ENCODE measurements around the gene SMAGP.
"Not testable (repeated sequence)": the region's sequence is repeated elsewhere in the genome, so short reads cannot be mapped to it uniquely, and the experiment has no call there.

Gene SMAGP

DNA sequence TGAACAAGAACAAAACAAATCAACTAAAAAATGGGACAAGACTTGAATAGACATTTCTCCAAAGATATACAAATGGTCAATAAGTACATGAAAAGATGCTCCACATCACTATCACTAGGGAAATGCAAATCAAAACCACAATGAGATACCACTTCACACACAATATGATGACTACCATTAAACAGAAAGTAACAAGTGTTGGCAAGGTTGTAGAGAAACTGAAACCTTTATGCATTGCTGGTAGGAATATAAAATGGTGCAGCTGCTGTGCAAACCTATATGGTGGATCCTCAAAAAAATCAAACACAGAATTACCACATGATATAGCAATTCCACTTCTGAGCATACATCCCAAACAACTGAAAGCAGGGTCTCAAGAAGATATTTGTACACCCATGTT is 5.2 kb downstream of the SMAGP start:
- DNase-seq (ENCODE audit: low read depth in 2 of 2, low spot score in 1 of 2): no peak

DNA sequence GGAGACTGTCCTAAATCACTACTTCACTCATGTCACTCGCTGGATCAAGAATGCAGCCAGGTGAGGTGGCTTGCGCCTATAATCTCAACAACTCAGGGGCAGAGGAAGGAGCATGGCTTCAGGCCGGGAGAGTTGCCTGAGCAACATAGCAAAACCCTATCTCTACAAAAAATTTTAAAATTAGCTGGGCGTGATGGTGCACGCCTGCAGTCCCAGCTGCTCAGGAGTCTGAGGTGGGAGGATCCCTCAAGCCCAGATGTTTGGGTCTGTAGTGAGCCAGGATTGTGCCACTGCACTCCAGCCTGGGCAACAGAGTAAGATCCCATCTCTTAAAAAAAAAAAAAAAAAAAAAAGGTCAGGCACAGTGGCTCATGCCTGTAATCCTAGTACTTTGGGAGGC is 5.9 kb downstream of the SMAGP start:
- no peak for DNase-seq (ENCODE audit: low read depth in 2 of 2, low spot score in 1 of 2)

DNA sequence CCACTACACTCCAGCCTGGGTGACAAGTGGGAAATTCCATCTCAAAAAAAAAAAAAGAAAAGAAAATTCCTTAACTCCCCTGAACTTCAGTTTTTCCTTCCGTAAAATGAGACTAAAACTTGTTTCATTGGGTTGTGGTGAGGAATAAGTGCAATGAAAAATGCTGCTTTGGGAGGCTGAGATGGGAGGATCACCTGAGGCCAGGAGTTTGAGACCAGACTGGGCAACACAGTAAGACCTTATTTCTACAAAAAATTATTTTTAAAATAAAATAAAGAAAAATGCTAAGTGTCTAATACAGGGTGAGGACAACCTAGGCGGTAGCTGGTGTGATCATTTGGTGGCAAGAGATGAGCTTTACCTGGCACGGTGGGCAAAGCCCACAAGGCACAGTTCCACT is 6.9 kb downstream of the SMAGP start:
- no peak for DNase-seq (ENCODE audit: low read depth in 2 of 2, low spot score in 1 of 2)

DNA sequence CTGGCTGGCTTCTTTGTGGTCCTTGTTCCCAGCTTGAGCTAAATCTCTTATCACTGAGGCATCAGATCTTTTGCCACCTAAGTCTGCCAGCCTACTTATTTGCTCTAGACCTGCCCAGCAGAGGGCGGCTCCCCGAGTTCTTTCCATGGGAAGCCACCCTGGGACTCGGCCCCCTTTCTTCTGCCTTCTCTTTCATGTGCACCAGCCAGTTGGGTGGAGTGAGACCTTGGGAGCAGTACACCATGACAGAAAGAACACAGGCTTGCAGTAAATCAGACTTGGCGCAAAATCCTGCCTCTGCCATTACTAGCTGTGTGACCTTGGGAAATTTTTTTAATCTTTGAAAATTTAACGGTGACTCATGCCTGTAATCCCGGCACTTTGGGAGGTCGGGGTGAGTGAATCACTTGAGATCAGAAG is 7.4 kb downstream of the SMAGP start:
- no peak for DNase-seq (ENCODE audit: low read depth in 2 of 2, low spot score in 1 of 2)

DNA sequence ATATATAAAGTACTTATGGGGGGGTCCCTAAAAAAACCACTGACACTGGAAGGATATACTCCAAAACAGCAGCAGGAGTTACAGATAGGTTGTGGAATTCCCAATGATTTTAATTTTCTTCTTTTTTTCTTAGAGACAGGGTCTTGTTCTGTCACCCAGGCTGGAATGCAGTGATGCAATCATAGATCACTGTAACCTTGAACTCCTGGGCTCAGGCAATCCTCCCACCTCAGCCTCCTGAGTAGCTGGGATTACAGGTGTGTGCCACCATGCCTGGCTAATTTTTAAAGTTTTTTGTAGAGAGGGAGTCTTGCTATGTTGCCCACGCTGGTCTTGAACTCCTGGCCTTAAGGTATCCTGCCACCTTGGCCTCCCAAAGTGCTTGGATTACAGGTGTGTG is 10.6 kb downstream of the SMAGP start:
- DNase-seq (ENCODE audit: low read depth in 2 of 2, low spot score in 1 of 2): not testable (repeated sequence)

DNA sequence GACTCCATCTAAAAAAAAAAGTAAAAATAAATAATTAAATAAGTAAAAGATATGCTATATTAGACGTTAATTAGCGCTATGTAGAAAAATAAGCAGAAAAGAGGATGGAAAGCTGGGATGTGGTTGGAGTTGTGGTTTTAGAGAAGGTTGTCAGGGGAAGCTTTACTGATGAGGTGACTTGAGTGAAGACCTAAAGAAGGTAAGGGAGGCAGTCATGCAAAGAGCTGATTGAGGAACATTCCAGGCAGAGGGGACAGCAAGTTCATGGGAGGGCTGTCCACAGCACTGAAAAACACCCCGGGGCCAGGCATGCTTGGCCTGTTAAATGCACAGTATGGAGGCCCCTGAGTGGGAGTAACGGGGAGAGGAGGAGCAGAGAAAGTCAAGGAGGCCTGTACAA is 15.7 kb downstream of the SMAGP start:
- DNase-seq (ENCODE audit: low read depth in 2 of 2, low spot score in 1 of 2): no peak

DNA sequence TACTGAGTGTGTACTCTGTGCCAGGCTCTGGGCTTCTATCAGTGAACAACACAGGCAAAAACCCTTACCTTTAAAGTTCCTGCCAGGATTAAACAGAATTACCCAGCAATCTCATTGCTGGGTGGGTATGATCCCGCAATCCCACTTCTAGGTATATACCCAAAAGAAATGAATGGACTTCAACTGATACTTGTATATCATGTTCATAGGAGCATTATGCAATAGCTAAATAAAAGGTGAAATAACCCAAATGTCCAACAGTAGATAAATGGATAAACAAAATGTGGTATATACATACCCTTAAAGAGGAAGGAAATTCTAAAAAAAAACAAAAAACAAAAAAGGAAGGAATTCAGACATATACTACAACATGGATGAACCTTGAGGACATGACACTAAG is 16.9 kb downstream of the SMAGP start:
- DNase-seq (ENCODE audit: low read depth in 2 of 2, low spot score in 1 of 2): no peak

DNA sequence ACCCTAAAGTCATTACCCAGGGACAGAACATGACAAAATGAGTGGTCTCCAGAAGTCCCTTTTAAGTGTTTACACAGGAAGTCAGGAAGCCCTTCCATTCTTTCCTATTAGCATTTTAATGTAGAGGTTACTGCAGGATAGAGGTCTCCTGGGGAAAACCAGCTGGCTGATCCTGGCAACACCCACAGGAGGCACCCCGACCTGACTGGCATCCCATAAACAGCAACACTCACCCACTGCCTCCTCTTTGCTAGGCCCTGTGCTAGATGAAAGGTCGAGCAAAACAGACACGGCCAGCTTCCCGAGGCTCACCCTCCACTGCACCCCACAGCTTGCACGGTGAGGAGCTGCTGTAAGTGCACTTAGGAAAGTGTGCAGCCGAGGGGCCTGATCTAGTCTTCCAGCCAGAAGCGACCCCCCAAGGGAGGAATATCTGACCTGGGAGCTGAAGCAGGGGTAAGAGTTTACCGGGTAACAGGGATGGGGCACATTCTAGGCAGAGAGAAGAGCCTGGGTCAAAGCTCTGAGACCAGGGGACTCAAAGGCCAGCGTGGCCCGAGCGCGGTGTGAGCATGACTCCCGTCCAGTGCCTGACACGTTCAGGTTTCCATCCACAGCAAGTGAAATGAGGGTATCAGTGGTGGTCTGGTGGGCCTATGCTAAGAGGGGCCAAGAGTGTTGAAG is 22.6 kb downstream of the SMAGP start:
- DNase-seq (ENCODE audit: low read depth in 2 of 2, low spot score in 1 of 2): no peak

DNA sequence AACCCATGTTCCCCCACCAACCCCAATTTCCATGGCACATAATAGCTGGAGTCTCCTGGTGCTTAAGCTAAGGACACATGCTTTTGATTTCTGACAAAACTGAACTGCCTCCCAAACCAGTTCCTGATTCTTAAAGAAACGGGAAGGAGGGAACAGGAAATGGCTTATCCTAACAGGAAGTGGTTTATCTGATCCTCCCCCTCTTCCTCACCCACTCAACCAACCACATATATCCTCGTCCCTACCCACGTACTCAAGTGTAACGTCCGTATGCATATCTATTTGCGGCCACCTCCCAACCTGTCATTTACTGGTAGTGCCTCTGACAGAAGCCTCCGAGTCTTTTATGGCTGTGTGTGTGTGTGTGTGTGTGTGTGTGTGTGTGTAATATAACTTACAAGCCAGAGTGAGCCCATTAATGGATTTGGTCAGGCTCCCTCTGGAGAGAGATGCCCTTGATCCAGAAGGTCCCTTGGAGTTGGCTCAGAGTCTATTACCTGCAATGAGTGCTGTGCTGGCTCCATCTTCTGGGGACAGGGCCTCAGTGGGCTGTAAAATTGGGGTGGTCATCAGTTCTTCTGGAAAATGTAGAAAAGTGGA is 23.9 kb downstream of the SMAGP start:
- DNase-seq (ENCODE audit: low read depth in 2 of 2, low spot score in 1 of 2): no peak

DNA sequence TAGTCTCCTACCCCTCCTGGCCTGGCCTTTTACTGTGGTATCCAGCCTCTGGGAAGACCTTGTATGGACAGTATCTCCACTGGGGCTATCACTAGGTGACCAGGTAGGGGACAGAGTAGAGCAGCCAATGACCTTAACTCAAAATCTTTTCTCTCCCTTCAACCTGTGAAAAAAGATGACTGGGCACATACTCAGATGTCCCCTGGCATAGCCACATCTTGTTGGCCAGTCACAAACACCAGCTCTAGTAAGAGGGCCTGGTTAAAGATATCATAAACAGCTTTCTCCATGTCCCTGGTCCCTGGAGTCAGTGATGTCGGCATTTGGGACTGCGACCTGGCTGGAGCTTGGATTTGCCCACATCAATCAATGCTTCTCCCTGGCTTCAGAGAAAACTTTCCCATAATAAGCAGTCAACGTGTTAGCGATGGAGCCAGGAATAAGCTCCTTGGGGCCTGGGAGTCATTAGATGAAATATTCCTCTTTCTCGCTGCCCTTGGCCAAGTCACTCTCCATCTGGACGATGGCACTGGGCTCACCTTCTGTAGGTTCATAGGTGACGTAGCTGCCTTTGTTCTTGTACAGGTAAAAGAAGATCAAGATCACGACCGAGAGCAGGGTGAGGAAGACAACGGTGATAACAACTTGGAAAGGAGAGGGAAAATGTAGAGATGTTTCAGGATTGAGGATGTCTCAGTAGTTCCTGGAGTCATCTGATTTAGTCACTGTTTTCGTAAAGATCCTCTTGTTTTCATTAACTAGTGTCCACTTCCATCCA is 24.6 kb downstream of the SMAGP start:
- DNase-seq (ENCODE audit: low read depth in 2 of 2, low spot score in 1 of 2): no peak

DNA sequence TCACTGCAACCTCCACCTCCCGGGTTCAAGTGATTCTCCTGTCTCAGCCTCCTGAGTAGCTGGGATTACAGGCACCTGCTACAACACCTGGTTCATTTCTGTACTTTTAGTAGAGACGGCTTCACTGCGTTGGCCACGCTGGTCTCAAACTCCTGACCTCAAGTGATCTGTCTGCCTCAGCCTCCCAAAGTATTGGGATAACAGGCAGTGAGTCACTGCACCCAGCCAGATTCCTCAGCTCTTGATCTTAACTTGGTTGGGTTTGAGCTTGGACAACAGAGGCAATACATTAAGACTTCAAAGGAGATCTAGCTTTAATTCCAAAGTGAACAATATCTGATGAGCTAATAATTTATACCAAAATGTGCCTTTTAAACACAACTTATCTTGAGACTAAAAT is 25.9 kb downstream of the SMAGP start:
- no peak for DNase-seq (ENCODE audit: low read depth in 2 of 2, low spot score in 1 of 2)

DNA sequence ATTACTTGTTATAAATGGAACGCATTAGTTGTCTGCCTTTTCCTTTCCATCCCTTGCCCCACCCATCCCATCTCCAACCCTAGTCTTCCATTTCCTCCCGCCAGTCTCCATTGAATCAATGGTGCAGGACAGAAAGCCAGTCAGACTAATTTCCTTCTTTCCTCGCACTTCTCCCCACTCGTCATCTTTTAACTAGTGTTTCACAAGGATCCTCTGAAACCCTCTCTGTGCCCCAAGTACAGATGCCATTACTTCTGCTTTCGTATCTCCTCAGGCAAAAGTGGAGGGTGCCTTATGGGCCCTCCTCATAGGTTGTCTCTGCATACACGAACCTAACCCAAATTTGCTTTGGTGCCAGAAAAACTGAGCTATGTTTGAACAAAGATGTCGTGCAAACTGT is 27.3 kb downstream of the SMAGP start:
- no peak for DNase-seq (ENCODE audit: low read depth in 2 of 2, low spot score in 1 of 2)

DNA sequence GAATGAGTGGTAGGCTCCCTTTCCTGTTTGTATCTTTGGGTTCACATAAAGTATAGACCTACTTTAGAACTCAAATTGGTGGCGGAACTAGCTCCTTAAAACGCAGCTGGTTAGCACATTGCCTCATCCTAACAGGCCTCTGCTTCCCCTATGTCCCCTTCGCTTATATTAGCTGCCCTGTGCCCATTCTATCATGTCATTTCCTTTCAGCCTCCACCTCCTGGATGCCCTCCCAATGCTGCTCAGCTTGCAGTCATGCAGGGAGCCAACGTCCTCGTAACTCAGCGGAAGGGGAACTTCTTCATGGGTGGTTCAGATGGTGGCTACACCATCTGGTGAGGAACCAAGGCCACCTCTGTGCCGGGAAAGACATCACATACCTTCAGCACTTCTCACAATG is 28.1 kb downstream of the SMAGP start:
- no peak for DNase-seq (ENCODE audit: low read depth in 2 of 2, low spot score in 1 of 2)

DNA sequence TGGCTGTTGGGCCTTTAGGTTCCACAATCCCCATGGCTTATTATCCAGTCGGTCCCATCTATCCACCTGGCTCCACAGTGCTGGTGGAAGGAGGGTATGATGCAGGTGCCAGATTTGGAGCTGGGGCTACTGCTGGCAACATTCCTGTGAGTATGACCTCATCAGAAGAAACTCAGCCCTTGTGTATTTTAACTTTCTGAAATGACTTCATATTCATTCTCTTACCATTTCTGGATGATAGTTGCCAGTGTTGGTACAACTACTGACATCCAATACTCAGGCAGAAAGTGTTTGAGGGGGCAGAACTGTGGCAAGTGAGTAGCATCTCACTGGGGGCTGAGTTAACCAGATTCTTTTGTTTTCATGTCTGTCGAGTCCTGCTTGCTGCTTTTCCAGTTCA is 29.2 kb downstream of the SMAGP start:
- no peak for DNase-seq (ENCODE audit: low read depth in 2 of 2, low spot score in 1 of 2)

DNA sequence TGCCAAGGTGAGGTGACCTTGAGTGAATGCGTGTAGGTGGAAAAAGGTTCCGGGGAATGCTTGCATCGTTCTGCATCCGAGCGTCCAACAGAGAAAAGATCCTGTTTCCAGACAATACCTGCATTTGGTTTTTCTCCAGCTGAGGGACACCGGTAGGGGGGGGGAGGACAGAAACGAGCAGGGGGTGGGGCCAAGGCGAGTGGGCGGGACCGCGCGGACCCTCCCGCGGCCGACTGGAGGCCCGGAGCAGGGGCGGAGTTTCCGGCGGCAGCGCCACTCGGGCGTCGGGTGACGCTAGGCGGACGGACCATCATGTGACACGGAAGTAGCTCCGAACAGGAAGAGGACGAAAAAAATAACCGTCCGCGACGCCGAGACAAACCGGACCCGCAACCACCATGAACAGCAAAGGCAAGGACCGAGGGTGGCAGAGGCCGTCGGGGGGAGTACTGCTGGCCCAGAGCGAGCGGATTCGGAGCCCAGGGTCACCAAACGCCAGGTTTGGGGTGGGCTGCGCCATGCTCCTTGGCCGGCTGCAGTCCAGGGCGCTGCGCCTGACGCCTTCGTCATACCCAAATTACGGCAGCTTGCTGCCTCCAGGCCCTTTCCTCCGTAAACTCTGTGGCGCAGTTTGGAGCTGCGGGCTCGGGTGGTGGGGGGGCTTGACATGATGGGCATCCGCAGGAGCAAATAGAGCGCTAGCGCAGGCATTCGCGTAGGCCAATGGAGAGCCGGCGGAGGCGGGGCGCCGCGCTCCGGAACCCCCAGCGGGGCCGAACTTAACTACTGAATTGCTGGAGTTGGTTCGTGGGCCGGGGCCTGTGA is 31.5 kb downstream of the SMAGP start, which contains the start of gene DAZAP2:
Gene DAZAP2, plus strand, starts transcription at position 317 of the 825 bp plus-strand sequence. Its CDS starts 82 bp downstream, at position 399.
- peak; percentile 85 to 92 for DNase-seq (ENCODE audit: low read depth in 2 of 2, low spot score in 1 of 2)

DNA sequence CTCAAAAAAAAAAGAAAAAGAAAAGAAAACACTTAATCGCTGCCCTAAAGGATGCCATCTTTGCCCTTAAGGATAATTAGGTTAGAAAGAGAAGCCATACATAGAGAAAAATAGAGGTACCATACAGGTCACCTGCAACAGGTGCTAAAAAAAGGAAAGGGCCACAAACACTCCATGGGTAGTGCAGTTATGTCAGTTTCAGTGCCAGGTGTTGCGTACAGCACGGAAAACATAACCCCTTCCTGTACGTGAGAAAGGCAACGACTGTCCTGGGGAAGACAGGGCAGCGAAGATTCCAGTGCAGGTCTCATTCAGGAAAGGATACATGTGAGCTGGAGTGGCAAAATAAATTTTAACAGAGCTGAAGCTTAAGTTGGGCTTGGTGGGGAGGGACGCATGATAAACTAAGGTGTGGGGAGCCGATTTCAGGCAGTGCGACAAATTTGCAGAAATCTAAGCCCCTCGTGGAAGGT is 32.1 kb downstream of the SMAGP start:
- DNase-seq (ENCODE audit: low read depth in 2 of 2, low spot score in 1 of 2): no peak

DNA sequence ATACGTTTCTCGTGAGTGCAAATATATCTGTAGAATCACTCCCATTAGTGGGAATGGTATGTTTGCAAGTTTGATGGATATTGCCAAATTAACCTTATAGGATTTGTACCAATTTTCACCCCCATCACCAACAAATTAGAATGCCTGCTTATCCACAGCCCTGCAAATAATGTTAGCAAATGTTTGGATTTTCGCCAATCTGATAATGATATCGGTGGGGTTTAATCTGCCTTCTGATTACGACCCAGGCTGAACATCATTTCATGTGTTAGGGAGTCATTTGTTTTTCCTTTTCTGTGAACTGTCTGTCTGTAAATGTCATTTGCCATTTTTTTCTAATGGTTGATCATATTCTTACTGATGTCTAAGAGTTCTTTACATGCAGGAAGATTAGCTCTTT is 35.7 kb downstream of the SMAGP start:
- no peak for DNase-seq (ENCODE audit: low read depth in 2 of 2, low spot score in 1 of 2)

DNA sequence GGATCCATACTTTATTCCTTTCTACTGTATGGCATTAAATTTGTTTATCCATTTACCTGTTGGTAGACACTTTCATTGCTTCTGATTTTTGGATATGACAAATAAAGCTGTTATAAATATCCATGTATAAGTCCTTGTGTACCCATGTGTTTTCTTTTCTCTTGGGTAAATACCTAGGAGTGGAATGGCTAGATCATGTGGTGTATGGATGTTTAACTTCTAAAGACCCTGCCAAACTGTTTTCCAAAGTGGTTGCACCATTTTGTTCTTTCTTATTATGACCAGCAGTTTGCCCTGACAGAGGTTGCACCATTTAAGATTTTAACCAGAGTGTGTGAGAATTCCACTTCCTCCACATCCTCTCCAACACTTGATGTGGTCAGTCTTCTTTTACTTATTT is 37.6 kb downstream of the SMAGP start:
- no peak for DNase-seq (ENCODE audit: low read depth in 2 of 2, low spot score in 1 of 2)

DNA sequence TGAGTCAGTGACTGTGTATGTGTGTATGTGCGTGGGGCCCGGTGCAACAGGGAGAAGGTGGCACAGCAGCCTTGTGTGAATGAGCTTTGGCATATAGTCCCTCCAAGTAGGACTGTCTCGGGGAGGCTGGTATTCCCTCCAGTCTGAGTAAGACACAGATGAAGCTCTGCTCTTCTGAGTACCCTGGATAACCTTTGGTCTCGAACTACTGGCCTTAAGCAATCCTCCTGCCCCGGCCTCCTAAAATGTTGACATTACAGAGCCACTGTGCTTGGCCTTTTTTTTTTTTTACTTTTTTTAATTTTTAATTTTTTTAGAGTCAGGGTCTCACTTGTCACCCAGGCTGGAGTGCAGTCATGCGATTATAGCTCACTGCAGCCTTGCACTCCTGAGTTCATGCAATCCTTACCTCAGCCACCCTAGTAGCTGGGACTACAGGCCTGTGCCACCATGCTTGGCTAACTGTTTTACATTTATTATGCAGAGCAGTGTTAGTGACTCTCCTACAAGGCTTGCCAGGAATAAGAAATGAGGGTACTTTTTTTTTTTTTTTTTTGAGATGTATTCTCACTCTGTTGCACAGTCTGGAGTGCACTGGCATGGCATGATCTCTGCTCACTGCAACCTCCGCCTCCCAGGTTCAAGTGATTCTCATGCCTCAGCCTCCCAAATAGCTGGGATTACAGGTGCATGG is 41.0 kb downstream of the SMAGP start:
- DNase-seq (ENCODE audit: low read depth in 2 of 2, low spot score in 1 of 2): no peak

DNA sequence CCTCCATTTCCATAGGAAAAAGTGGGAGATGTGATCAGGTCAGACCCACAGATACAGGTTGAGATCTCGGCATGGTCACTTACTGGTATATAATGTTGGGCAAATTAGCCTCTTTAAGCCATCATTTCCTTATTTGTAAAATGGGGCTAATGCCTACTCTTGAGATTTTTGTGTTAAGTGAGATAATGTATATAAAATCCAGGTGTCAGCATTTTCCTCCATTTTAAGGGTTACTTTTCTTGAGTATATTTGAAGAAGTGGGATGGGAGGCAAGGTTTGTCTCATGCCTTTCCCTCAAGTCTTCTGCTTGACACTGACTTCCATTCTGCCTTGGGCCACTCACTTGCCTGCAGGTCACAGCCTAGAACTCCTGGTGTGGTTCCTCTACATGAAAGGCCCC is 42.3 kb downstream of the SMAGP start:
- no peak for DNase-seq (ENCODE audit: low read depth in 2 of 2, low spot score in 1 of 2)

DNA sequence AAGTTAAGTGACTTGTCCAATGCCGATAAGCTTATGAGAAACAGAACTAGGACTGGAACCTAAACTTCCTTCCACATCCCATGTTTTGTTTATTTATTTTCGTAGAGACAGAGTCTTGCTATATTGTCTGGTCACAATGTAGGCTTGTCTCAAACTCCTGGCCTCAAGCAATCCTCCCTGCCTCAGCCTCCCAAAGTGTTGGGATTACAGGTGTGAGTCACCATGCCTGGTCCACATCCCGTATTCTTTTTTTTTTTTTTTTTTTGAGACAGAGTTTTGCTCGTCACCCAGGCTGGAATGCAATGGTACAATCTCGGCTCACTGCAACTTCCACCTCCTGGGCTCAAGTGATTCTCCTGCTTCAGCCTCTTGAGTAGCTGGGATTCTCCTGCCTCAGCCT is 43.1 kb downstream of the SMAGP start:
- DNase-seq (ENCODE audit: low read depth in 2 of 2, low spot score in 1 of 2): not testable (repeated sequence)

Measured in stimulated activated CD8-positive, alpha-beta memory T cell treated with anti-CD3 and anti-CD28 coated beads, Interleukin-4, amount 100 ng/mL, for 1 hour (primary cell).